Endothelial cell of umbilical vein (primary cell): Measurements from ENCODE around the gene PPARD. TPM values are rescaled to one million over a fixed set of nuclear protein-coding genes. Genes with fewer than 3 reads are reported as not detected.

Experiments used
- BruUV-seq: library from RNA; stranded (reverse); fragments of 400-500 nt; replicated peaks from 2 replicates; lab custom pipeline; 2021; lab: Mats Ljungman, UMichigan
- CTCF ChIA-PET: fragments of 300-600, 350-600 bp; sonication (Branson Sonifier 250); formaldehyde crosslinking; loops from one replicate; lab custom pipeline; 2021; ENCODE audit warnings: antibody characterized with exemption, inconsistent platforms; lab: Charles Lee
- POLR2A ChIA-PET: fragments of 300-600, 350-600 bp; sonication (Branson Sonifier 250); formaldehyde crosslinking; loops from one replicate; lab custom pipeline; 2021; ENCODE audit warnings: antibody characterized with exemption, inconsistent platforms; lab: Charles Lee
- DNase-seq: peaks from one replicate; pipeline ENCODE4 v3.0.0-alpha.2; 2011; ENCODE audit warnings: low read depth, low spot score
- FAIRE-seq: peaks from 2 replicates; lab custom pipeline; 2011; peaks lifted over from hg19 to GRCh38; lab: Jason Lieb, UNC
- H2AFZ ChIP-seq: 2 replicates; pipeline ENCODE4 v1.6.0; 2012; ENCODE audit warnings: low read depth, low read length, control low read depth, inconsistent platforms
- H3K27ac ChIP-seq: 2 replicates; pipeline ENCODE4 v1.5.1; 2011; ENCODE audit warnings: low read depth, mild to moderate bottlenecking, control low read depth, low read length, moderate library complexity; ENCODE audit not compliant: insufficient read depth
- H3K27me3 ChIP-seq, 2 experiments: 2 replicates each; pipeline versions ENCODE4 v1.6.0 to v1.6.1; 2011; ENCODE audit warnings: low read length in 2 of 2, mixed read lengths in 1 of 2; ENCODE audit not compliant: control insufficient read depth in 2 of 2, insufficient read depth in 2 of 2
- H3K36me3 ChIP-seq, 2 experiments: 2 replicates in 1 of 2; 3 replicates in 1 of 2; pipeline ENCODE4 v1.5.1; 2011; ENCODE audit warnings: low read length in 2 of 2, mild to moderate bottlenecking in 1 of 2, moderate library complexity in 1 of 2; ENCODE audit not compliant: control insufficient read depth in 2 of 2, insufficient read depth in 2 of 2; ENCODE audit errors: extremely low read depth in 1 of 2
- H3K4me1 ChIP-seq: 3 replicates; pipeline ENCODE4 v1.5.1; 2011; ENCODE audit warnings: mild to moderate bottlenecking, low read length; ENCODE audit not compliant: control insufficient read depth, insufficient read depth; ENCODE audit errors: extremely low read depth
- H3K4me2 ChIP-seq: 2 replicates; pipeline ENCODE4 v1.6.1; 2011; ENCODE audit warnings: low read length, control low read depth, mixed read lengths; ENCODE audit not compliant: insufficient read depth
- H3K4me3 ChIP-seq, 3 experiments: fragments of 200-600 bp in 1 of 3; sonication (generic), shearing (Covaris generic) in 1 of 3; replicated peaks in 1 of 3; 2 replicates each; pipeline ENCODE4 v1.5.1; 2011 to 2016; ENCODE audit warnings: control low read depth in 3 of 3, low read length in 3 of 3, mild to moderate bottlenecking in 2 of 3, inconsistent platforms in 1 of 3, low read depth in 1 of 3, moderate library complexity in 1 of 3; ENCODE audit not compliant: insufficient read depth in 1 of 3
- H3K79me2 ChIP-seq: 2 replicates; pipeline ENCODE4 v1.6.0; 2012; ENCODE audit warnings: low read length, inconsistent platforms; ENCODE audit not compliant: control insufficient read depth, insufficient read depth
- H3K9ac ChIP-seq: replicated peaks from 2 replicates; pipeline ENCODE3; 2011; ENCODE audit warnings: low read length, control low read depth; ENCODE audit not compliant: insufficient read depth; ENCODE audit errors: extremely low read depth
- H3K9me1 ChIP-seq: replicated peaks from 3 replicates; pipeline ENCODE4 v1.6.0; 2011; ENCODE audit warnings: mild to moderate bottlenecking, low read length; ENCODE audit not compliant: control insufficient read depth, insufficient read depth; ENCODE audit errors: extremely low read depth
- H3K9me3 ChIP-seq: replicated peaks from 2 replicates; pipeline ENCODE4 v1.5.1; 2012; ENCODE audit warnings: low read length, inconsistent platforms; ENCODE audit not compliant: control insufficient read depth, insufficient read depth
- H4K20me1 ChIP-seq: replicated peaks from 2 replicates; pipeline ENCODE3; 2011; ENCODE audit warnings: mild to moderate bottlenecking, low read length; ENCODE audit not compliant: control insufficient read depth, insufficient read depth; ENCODE audit errors: extremely low read depth
- CTCF ChIP-seq, 2 donors: IDR thresholded peaks; 1 replicate in 1 of 2; 2 replicates in 1 of 2; pipeline ENCODE4 v1.5.1; 2011; ENCODE audit warnings: low read length in 2 of 2, mild to moderate bottlenecking in 2 of 2, moderate library complexity in 2 of 2, control low read depth in 1 of 2, inconsistent platforms in 1 of 2, low read depth in 1 of 2; ENCODE audit not compliant: insufficient read depth in 1 of 2; ENCODE audit errors: extremely low read depth in 1 of 2
- EZH2 ChIP-seq: IDR thresholded peaks from 2 replicates; pipeline ENCODE4 v1.6.1; 2012; ENCODE audit warnings: borderline replicate concordance, low read depth, mild to moderate bottlenecking, moderate library complexity, low read length, inconsistent platforms; ENCODE audit not compliant: severe bottlenecking
- FOS ChIP-seq: IDR thresholded peaks from 2 replicates; pipeline ENCODE4 v1.6.1; 2011; ENCODE audit warnings: mild to moderate bottlenecking, low read length, moderate library complexity, borderline replicate concordance; ENCODE audit not compliant: insufficient read depth
- GATA2 ChIP-seq: IDR thresholded peaks from 2 replicates; pipeline ENCODE4 v1.7.0; 2011; ENCODE audit warnings: low read depth, mild to moderate bottlenecking, moderate library complexity, mixed read lengths, low read length; ENCODE audit not compliant: insufficient read length, insufficient read depth
- JUN ChIP-seq: IDR thresholded peaks from 2 replicates; pipeline ENCODE4 v1.6.1; 2011; ENCODE audit warnings: borderline replicate concordance, low read depth; ENCODE audit not compliant: insufficient read length, insufficient read depth
- MAX ChIP-seq: IDR thresholded peaks from 2 replicates; pipeline ENCODE4 v1.6.1; 2011; ENCODE audit not compliant: insufficient read depth, insufficient read length
- MYC ChIP-seq: IDR thresholded peaks from one replicate; pipeline ENCODE4 v1.6.1; 2011; ENCODE audit warnings: mild to moderate bottlenecking, low read depth, low read length
- POLR2A ChIP-seq: IDR thresholded peaks from 2 replicates; pipeline ENCODE4 v1.6.1; 2012; ENCODE audit warnings: low read depth, mild to moderate bottlenecking, control low read depth, low read length
- POLR2AphosphoS5 ChIP-seq: IDR thresholded peaks from 2 replicates; pipeline ENCODE4 v1.6.1; 2012; ENCODE audit warnings: low read depth, mild to moderate bottlenecking, control low read depth, low read length, moderate library complexity; ENCODE audit not compliant: insufficient read depth
- dilution Hi-C: fragments of 300-500 bp; cut with MboI; formaldehyde crosslinking; loops from one replicate; pipeline ENCODE4 v1.15.0; 2019; ENCODE audit warnings: low sequenced_read_pairs; ENCODE audit not compliant: extremely low pct_ligation_motif_present
- intact Hi-C: fragments of 100-400 bp; cut with micrococcal nuclease; formaldehyde crosslinking; loops from one replicate; pipeline ENCODE4 v1.10.0; 2022
- polyA plus RNA-seq, 4 experiments: library from polyadenylated mRNA; depleted of rRNA in 3 of 4; stranded (reverse) in 3 of 4; unstranded in 1 of 4; fragments of >200 nt; gene quantifications; 2 replicates each; pipeline versions ENCODE4 v1.2.1 to v1.2.3, GENCODE V29; 2011 to 2012; ENCODE audit warnings: missing spikeins in 1 of 4
- total RNA-seq: library from RNA; stranded (reverse); gene quantifications from 2 replicates; pipeline ENCODE4 v1.2.3, GENCODE V29; 2021

The PPARD gene
- total and polyA plus RNA-seq, 2 donors (not counting 3 experiments of a cell fraction or from before 2014, with no cell fraction given): 23.4 to 29.2 TPM

- Histone ChIP-seq H3K79me2 (no peaks in the 10 kb centered on the region), H3K27me3 (no peaks in the 10 kb centered on the region), H3K9ac (no peak overlapping the region), H3K4me3 (no peak overlapping the region), H3K9me3 (no peaks in the 10 kb centered on the region), H3K27ac (peak overlapping the region; percentile 93), H4K20me1 (no peaks in the 10 kb centered on the region), H2AFZ (no peak overlapping the region), H3K36me3 (no peaks in the 10 kb centered on the region), H3K9me1 (no peaks in the 10 kb centered on the region), H3K4me2 (no peak overlapping the region), H3K4me1 (peaks cover 38% of the 10 kb centered on the region)
- dilution Hi-C loops (no loop called here), intact Hi-C loops (no loop called here)
- DNase-seq (no peak), FAIRE-seq (peak; percentile 55)
- ChIA-PET POLR2A (no interaction called here), CTCF (interaction anchor here (1.3 to 4.5 kb wide), 3 partner anchors 22 to 56 kb away, joined by 4 to 21 read pairs (median 9); no protein-coding TSS in a partner anchor)
- no peak for TF ChIP-seq FOS
- TF ChIP-seq CTCF (IDR thresholded peaks at IDR 0.05; ENCODE audit: extremely low read depth in 1 of 2, insufficient read depth in 1 of 2, low read depth in 1 of 2, low read length in 2 of 2): no peak
- TF ChIP-seq EZH2: no peak
- TF ChIP-seq POLR2AphosphoS5: no peak
- TF ChIP-seq POLR2A: no peak
- no peak for TF ChIP-seq JUN
- no peak for TF ChIP-seq MAX
- TF ChIP-seq GATA2: no peak
- no peak for TF ChIP-seq MYC
- BruUV-seq: no TSS peak
These were observed 50.7 kb downstream of the PPARD start for GRCh38 chr6:35392773-35393672.
